GM13977 (cell line): Measurements from ENCODE around the gene RRBP1.

Experiments
- DNase-seq: peaks from one replicate; pipeline ENCODE4 v3.0.0; 2012; ENCODE audit warnings: low spot score
- in situ Hi-C: fragments of 300-500 bp; cut with MboI; formaldehyde crosslinking; loops from one replicate; pipeline ENCODE4 v1.12.0; 2022; ENCODE audit warnings: low sequenced_read_pairs, low pct_unique_long_range_greater_than_20kb, mixed read lengths, inconsistent platforms; ENCODE audit not compliant: unreplicated experiment
- TF ChIP-seq, protein P1 (sequence below): IDR thresholded peaks from 2 replicates; pipeline ENCODE4 v1.5.1; 2012; ENCODE audit warnings: mild to moderate bottlenecking, control low read depth; ENCODE audit not compliant: insufficient read depth; ENCODE audit errors: extremely low read depth, missing control alignments

RRBP1 gene

GRCh38 chr20:17580895-17581294 lies 101.1 kb downstream of the RRBP1 start:
- in situ Hi-C loops, result no loop called here
- TF ChIP-seq, protein P1, sequence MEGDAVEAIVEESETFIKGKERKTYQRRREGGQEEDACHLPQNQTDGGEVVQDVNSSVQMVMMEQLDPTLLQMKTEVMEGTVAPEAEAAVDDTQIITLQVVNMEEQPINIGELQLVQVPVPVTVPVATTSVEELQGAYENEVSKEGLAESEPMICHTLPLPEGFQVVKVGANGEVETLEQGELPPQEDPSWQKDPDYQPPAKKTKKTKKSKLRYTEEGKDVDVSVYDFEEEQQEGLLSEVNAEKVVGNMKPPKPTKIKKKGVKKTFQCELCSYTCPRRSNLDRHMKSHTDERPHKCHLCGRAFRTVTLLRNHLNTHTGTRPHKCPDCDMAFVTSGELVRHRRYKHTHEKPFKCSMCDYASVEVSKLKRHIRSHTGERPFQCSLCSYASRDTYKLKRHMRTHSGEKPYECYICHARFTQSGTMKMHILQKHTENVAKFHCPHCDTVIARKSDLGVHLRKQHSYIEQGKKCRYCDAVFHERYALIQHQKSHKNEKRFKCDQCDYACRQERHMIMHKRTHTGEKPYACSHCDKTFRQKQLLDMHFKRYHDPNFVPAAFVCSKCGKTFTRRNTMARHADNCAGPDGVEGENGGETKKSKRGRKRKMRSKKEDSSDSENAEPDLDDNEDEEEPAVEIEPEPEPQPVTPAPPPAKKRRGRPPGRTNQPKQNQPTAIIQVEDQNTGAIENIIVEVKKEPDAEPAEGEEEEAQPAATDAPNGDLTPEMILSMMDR, result no peak
- no peak for DNase-seq

GRCh38 chr20:17579369-17580039 lies 102.5 kb downstream of the RRBP1 start:
- in situ Hi-C loops, result no loop called here
- DNase-seq, result no peak
- TF ChIP-seq, protein P1, result no peak

DNA sequence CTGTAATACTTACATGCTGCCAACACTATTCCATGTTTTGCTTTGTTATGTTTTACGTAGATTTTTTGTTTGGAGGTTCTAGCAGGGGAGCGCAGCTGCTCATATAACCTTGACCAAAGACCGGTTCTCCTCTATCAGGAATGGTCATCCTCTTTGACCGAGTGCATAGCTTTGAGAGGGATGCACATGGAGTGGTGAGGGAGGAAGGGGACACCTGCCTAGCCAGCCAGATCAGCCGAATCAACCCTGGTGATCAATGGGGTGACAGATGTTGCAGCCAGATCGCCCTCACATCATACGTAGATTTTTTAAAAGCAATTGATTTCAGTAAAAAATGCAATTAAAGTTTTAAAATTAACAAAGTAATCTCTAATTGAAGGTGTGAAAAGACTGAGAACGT lies 105.8 kb downstream of the RRBP1 start:
- no peak for DNase-seq
- in situ Hi-C loops, result no loop called here
- TF ChIP-seq, protein P1, result no peak

- in situ Hi-C loops, result no loop called here
- TF ChIP-seq, protein P1, result no peak
- no peak for DNase-seq
These were observed 108.6 kb downstream of the RRBP1 start for GRCh38 chr20:17573463-17573862.

- TF ChIP-seq, protein P1, result no peak
- in situ Hi-C loops, result no loop called here
- DNase-seq, result no peak
These were observed 109.9 kb downstream of the RRBP1 start for GRCh38 chr20:17572034-17572638.

DNA sequence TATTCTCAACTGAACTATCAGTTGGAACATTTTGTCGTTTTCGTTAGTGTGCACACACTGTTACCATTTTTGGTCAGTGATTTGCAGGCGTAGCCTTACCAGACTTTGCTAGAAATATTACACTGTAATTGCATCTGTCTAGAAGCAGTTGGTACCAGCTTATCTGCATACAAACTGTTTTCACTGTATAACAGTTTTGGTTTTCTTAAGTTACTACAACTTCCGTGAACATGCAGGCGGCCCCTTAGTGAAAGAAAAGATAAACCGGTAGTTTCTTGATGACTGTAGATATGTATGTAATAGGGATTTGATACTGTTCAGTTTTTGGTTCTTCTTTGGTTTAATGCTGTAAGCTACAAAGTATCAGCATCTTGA lies 110.9 kb downstream of the RRBP1 start:
- peak; percentile 51 for DNase-seq
- in situ Hi-C loops, result no loop called here
- TF ChIP-seq, protein P1, result no peak
